Right forelimb (tissue), 1 donor: ENCODE results near the gene JAML.

ENCODE experiments used
- DNase-seq: peaks from one replicate; pipeline ENCODE4 v3.0.0-alpha.2; 2018

The JAML gene

DNA sequence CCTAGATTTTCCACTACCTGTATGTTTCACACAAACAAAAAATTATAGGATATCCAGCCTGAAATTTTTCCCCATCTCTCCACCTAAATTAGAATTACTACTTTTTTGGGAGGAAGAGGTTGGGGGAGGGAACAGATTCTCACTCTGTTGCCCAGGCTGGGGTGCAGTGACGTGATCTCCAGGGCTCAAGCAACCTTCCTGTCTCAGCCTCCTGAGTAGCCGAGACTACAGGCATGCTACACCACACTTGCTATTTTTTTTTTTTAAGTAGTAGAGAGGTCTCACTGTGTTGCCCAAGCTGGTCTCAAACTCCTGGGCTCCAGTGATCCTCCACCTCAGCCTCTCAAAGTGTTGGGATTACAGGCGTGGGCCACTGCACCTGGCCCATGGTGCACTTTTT, 9.5 kb downstream of the JAML start:
- no peak for DNase-seq

DNA sequence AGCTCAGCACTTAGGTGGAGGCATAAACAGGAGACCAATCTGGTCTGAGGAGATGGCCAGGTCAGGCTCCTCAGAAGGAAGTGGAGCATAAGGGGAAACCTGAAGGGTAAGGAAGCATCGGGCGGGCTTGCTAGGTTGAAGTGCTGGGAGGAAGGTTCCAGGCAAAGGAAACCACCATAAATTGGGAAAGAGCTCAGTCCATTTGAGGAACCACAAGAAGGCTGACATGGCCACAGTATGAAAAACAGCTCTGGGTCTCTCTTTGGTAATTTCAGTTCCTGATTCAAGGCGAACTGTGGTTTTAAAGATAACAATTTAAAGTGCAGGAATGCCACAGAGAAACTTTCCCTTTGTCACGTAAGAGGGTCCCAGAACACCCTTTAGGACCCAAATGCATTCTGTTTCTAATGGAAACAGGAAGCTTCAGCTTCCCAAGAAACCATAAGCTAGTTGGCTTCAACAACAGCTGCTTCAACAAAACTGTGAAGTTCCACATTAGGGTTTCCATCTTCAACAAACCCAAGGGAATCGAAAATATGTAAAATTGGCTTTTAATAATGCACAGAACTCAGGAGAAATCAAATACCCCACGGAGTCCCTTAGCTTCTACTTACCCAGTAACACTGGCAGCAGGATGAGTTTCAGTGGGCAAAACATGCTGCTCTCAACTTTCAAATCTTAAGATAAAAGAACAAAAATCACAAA, 10.4 kb downstream of the JAML start:
- DNase-seq = no peak

- DNase-seq = no peak
Observed at GRCh38 chr11:118213781-118214180, 11.0 kb downstream of the JAML start.

DNA sequence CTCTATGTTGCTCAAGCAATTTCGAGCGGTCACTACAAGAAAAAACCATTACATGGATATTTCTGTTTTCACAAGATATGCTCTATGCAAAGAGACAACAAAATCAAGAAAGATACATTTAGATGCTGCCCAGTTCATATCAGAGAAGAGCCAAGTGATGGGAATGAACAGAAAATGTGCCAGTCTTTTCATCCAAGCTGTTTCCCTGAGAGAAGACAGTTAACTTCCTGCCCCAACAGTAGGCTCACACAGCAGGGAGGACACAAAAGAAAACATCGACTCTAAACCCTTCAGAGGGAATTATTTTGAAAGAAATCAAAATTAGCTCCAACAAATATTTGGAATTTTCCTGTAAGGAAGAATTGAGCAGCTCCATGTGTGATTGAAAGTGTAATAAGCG, 11.6 kb downstream of the JAML start:
- DNase-seq = no peak

- no peak for DNase-seq
Observed at GRCh38 chr11:118212781-118213191, 12.0 kb downstream of the JAML start.

GRCh38 chr11:118212131-118212725, 12.6 kb downstream of the JAML start:
- no peak for DNase-seq

- no peak for DNase-seq
Observed at GRCh38 chr11:118211006-118211405, 13.8 kb downstream of the JAML start.

DNA sequence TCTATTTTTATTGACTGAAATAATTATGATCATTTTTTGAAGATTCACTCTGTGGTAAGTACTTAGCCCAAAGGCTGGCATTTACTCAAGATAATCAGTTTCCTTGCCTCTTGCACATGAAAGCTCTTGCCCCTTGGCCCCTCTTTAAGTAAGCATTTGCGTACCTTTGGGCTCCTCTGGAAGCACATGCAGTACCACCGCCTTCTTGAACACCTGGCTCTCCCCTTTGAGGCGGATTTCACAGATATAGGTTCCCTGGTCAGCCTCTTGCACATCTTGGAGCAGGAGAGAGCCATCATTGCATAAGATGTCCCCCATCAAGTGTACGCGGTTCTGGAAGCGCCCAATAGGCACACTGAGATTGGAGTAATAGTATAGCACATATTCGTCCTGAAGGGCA, 14.5 kb downstream of the JAML start:
- no peak for DNase-seq

DNA sequence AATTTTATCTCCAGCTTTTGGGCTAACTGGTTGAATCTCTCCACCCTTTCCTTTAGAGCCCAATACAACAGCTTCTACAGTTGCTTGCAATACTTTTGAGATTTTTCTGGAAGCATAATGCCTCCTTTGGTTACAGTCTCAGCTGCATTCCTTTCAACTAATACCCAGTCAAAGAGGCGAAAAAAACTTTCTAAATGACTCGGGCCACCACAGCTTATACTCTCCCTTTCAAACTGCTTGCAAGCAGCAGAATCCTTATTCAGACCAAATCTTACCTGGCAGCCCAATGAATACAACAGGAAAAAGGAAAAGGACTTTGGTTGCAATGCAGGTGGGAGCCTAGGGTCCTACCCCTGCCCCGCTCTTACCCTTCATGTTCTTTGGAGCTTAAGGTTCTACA, 15.8 kb downstream of the JAML start:
- DNase-seq = no peak

DNA sequence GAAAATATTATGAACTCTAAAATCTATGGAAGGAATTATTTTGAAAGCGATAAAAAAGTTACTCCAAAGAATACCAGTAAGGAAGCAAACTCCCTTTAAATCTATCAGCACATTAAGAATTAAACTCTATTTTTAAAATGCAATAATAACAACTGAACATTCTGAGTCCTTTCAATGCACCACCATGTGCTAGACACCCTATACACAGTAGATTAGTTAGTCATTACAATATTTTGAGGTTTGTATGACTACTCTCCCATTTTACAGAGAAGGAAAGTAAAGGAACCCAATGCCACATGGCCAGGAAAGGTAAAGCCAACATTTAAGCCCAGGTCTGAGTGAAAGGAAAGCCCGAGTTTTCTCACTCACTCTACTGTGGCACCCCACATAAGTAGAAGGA, 17.7 kb downstream of the JAML start:
- DNase-seq = no peak

- DNase-seq = no peak
Observed at GRCh38 chr11:118206391-118207031, 18.3 kb downstream of the JAML start.

GRCh38 chr11:118205606-118206378, 19.0 kb downstream of the JAML start:
- DNase-seq = no peak

- no peak for DNase-seq
Observed at GRCh38 chr11:118202599-118203422, 22.0 kb downstream of the JAML start.

DNA sequence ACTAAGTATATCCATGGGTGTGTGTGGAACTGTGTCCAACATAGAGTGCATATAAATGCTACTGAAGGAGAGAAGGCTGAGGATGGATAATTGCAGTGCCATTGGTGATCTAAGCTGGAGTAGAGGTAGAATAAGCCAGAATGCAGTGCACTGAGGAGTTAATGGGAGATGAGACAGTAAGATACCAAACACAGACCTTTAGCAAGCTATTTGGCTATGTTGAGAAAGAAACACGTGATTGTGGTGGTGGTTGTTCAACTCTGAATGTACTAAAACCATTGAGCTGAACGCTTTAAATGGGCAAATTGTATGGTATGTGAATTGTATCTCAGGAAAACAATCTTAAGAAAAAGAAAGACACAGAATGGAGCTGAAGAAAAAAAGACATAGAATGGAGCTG, 22.8 kb downstream of the JAML start:
- no peak for DNase-seq

GRCh38 chr11:118200901-118201680, 23.7 kb downstream of the JAML start:
- no peak for DNase-seq

DNA sequence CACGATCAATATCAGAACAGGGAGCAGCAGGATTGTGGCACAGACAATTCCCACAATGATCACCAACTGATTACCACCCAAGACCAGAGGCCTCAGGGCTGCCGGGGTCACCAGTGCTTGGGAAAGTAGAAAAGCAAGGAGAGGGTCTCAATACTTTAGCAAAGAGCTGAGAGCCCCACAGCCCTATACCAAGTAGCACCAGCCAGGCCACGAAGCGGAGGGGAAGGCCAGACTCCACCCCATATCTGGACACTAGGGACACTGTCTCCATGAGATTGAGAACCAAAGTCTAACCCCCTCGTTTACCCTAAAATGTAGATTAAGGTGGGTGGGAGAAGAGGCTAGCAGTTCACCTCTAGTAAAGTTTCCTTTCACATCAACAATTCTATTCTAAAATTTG, 24.3 kb downstream of the JAML start:
- no peak for DNase-seq

- no peak for DNase-seq
Observed at GRCh38 chr11:118199135-118199534, 25.7 kb downstream of the JAML start.

DNA sequence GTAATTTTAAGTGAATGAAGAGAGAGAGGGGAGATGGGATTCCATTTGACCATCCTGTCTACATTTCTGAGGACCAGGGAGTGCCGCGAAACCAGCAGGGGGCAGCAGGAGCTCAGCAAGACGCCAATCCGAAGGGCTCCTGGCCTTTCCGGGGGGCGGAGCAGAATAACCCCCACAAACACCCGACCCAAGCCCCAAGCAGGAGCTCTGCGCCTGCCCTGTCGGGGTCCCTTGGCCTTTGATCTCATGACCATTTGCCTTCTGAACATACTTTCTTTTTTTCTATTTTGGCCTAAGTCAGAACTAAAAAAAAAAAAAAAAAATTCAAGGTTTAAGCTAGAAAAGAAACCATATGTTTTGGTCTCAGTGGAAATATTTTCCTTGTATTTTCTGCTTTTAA, 26.4 kb downstream of the JAML start:
- DNase-seq = peak; percentile 86

GRCh38 chr11:118194835-118195627, 29.8 kb downstream of the JAML start:
- DNase-seq = peak; percentile 69

DNA sequence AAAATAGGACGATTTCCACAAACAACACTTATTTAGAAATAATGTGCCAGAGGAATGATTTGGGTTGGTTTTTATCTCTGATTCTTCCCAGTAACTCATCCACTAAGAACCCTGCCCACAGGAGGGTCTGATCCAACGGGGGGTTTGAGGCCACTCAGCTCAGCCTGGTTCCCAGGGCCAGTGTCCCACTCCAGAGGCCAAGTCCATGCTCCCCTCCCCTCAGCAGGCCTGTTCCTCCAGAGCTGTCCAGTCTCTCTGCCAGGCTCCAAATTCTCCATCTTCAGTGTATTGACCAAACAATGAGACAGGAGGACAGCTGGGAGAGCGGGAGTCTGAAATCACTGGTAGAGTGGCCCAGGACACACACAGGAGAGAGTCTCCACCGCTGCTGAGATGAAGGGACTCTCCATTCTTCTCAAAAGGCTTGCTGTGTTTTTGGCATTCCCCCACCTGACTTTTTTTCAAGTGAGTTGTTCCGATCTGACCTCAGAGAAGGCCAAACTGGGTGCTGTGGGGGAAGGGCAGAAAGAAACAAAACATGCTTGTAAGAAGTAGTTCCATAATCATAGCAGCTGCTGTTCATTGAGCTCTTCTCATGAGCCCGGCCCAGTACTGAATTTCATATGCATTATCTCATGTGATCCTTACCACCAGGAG, 30.8 kb downstream of the JAML start:
- no peak for DNase-seq
